GM18868 (cell line): ENCODE results near the gene TPST2.
"Not testable (repeated sequence)": the region's sequence is repeated elsewhere in the genome, so short reads cannot be mapped to it uniquely, and the experiment has no call there.

Experiments
- ATAC-seq: cut with Tn5 transposase; IDR thresholded peaks from one replicate; pipeline ENCODE4 v1.9.1; 2021; ENCODE audit warnings: mild to moderate bottlenecking, moderate library complexity; ENCODE audit not compliant: unreplicated experiment

TPST2 gene

DNA sequence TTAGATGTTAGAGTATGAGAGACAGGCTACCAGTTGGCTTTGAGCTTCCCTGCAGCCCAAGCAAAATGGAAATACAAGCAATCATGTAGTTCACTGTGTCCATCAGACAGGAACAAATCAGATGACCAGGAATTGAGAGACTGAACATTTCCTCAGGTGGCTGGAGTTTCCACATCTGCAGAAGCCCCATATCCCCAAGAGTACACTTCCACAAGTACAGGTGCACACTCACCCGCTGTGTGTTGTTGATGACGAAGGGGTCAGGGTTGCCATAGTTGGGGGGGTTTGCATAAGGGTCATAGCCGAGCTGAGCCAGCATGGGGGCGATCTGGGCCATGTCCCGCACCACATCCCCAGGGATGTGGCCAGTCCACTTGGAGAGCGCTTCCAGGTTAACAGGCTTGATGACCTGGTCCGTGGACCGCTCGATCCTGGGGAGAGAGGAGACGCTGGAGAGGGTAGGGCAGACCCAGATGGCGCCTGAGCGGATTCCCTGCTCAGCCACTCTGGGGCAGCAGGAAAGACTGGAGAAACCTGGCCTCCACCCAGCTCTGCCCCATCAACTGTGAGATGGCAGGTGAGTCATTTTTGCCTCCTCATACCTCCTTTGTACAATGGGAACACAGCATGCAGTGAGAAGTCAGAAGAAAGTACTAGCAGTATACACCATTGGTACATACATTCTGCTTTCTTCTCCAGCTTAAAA lies 53.7 kb downstream of the TPST2 start:
- ATAC-seq, result no peak

GRCh38 chr22:26535603-26535908 lies 54.4 kb downstream of the TPST2 start:
- ATAC-seq, result no peak

DNA sequence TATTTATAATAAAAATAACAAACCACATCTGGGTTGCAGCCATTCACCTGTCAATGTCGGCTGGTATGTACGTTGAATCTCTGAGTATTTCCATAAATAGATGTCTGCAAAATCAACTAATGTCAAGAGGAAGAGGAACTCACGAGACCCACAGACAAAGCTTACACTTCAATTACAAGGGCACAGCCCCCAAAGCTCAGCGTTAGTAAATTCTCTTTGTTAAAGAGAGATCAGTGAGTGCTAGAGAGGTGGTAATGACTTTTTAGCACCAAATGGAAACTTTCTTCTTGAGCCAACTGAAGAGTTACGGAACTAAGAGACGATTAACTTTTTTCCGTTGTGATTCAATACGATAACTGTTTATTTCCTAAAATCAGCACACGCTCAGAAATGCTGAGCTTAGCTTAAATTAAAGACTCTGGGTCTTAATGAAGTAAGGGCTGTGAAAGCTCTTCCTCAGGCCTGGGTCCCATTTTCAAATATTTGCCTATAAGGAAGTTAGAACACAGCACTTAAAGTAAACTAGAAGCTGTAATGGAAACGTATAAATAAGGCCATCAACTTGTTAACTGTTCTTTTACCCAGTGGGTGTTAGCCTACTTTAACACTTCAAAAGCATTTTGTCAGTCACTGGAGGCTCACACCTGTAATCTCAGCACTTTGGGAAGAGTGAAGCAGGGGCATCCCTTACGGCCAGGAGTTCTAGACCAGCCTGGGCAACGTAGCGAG lies 54.9 kb downstream of the TPST2 start:
- no peak for ATAC-seq

- ATAC-seq, result no peak
These were observed 55.6 kb downstream of the TPST2 start for GRCh38 chr22:26534171-26534855.

DNA sequence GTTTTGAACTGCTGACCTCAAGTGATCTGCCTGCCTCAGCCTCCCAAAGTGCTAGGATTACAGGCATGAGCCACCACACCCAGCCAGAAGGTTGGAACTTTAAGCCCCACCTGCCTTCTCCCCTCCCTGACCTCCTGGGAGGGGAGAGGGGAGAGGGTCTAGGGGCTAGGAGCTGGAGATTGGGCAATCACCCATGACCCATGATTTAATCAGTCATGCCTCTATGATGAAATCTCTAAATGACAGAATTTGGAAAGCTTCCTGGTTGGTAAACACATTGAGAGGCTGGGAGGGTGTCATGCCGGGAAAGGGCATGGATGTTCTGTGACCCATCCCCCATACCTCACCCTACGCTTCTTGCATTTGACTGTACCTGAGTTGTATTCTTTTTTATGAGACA lies 60.6 kb downstream of the TPST2 start:
- ATAC-seq, result no peak

GRCh38 chr22:26528518-26528917 lies 61.4 kb downstream of the TPST2 start:
- not testable (repeated sequence) for ATAC-seq

- ATAC-seq, result no peak
These were observed 62.1 kb downstream of the TPST2 start for GRCh38 chr22:26527574-26528465.

- no peak for ATAC-seq
These were observed 62.8 kb downstream of the TPST2 start for GRCh38 chr22:26527167-26527566.

DNA sequence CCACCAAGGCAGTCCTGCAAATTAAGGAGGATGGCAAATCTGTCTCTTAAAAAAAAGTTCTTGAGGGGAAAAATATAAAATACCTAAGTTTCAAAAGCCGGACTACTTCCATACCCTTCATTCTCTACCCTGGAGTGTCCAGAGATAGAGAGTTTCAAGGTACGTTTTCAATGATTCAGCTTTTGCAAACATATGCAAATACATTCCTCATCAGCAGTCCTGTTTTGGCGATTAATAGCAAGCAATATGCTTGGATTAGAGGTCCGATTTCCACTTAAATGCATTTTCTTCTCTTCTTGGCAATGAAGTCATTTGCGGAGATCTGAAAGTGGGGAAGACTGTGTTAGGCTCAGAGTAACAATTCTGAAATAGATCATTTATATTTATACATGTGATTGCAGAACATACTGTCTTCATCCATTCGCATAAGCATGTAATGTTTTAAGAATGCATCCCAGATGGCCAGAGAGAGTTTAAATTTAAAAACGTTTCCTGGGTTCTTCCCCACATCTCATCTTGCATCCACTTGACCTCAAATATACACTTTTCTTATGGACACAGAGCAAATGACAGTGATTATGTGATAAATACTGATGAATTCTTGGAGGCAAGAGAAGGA lies 63.9 kb downstream of the TPST2 start:
- ATAC-seq, result no peak

GRCh38 chr22:26524870-26525269 lies 65.1 kb downstream of the TPST2 start:
- no peak for ATAC-seq

DNA sequence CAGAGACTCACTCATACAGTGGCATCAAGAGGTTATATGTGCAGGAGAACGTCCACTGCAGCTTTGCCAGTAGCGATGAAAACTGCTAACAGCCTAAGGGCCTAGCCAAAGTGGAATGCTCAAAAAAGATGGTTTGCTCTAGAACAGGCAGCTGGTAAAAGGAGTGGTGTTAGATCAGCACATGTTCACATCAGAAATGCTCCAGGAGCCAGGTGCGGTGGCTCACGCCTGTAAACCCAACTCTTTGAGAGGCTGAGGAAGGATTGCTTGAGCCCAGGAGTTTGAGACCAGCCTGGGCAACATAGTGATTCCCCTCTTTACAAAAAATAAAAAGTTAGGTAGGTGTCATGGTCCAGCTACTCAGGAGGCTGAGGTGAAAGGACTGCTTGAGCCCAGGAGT lies 67.3 kb downstream of the TPST2 start:
- ATAC-seq, result no peak

- ATAC-seq, result no peak
These were observed 67.9 kb downstream of the TPST2 start for GRCh38 chr22:26522012-26522411.

DNA sequence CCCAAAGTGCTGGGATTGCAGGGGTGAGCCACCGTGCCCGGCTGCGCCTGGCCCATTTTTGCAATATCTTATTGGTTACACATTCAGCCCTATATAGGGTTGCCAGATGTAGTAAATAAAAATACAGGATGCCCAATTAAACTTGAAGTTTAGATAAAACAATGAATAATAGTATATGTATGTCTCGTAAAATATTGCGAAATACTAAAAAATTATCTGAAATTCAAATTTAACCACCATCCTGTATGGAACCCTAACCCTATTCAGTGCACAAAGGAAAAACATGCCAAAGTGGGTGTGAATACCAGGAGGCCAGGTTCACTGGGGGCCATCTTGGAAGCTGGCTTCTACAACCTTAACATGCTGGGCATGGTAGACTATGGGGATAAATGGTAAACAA lies 72.5 kb downstream of the TPST2 start:
- no peak for ATAC-seq

- ATAC-seq, result no peak
These were observed 73.4 kb downstream of the TPST2 start for GRCh38 chr22:26516503-26516902.

DNA sequence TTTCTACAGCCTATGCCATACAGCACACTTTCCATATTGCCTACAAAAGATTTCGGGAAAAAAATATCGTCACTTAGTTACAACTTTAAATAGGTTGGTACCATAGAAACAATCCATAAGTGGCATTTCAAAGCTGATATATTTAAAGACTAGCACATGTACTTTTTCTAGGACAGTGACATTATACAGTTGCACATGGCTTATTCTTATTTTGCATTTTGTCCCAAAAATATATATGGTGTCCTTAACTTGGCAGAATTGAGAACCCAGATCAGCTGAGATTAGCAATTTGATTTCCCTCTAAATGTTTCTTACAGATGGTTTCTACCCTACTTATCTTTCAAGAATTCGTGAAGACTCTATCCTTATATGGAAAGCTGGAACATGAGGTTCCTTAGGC lies 74.0 kb downstream of the TPST2 start:
- ATAC-seq, result no peak

DNA sequence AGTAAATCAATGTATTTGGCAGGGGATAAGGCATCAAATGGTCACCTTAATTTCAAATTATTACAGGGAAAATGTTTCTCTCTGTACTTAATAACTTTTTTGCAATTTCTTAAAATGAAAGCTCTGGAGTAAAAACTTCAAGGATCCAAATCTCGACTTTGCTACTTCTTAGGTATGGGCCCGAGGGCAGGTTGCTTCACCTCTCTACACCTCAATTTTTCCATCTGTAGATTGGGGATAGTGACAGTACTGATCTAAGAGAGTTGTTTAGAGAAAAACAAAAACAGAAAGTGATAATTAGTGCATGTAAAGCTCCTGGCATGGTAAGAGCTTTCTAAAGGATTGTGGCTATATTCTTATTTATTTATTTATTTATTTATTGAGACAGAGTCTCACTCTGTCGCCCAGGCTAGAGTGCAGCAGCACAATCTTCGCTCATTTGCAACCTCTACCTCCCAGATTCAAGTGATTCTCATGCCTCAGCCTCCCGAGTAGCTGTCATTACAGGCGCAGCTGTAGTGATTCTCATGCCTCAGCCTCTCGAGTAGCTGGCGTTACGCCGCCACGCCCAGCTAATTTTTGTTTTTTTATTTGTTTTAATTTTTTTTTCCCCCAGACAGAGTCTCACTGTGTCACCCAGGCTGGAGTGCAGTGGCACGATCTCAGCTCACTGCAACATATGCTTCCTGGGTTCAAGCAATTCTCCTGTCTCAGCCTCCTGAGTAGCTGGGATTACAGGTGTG lies 75.3 kb downstream of the TPST2 start:
- no peak for ATAC-seq

- ATAC-seq, result no peak
These were observed 76.1 kb downstream of the TPST2 start for GRCh38 chr22:26513838-26514237.

DNA sequence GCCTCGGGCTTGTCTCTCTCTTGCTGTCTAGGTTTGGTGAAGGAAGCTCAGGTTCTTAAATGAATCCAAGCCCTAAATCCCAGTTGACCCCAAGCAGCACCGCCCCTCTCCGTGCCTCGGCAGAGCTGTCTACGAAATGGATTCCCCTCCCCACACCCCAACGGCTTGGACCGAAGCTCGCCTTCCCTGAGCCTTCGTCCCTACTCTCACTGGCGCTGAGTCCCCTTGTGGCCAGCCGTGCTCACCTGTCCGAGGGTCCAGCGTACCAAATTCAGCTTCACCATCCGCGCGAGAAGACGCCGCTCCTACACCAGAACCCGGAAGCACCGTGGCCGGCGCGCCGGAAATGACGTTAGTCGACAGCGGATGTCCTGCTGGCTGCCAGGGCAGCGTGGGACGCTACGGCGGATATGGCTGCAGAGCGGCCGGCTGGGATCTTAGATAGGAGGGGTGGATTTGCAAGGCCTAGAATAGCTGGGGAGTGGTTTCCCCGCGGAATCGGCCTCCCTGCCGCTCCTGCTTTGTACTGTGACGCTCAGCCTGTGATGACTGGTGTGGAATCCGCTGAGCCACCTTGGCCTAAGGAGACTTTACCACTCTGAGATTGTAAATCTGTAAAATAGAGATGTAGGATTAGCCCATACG lies 77.7 kb downstream of the TPST2 start, which contains the start of gene TFIP11:
TSS of gene TFIP11 (minus strand) at position 325 of the 645 bp plus-strand sequence. CDS start 2,201 bp downstream, outside the sequence.
- ATAC-seq, result peak; percentile 86

DNA sequence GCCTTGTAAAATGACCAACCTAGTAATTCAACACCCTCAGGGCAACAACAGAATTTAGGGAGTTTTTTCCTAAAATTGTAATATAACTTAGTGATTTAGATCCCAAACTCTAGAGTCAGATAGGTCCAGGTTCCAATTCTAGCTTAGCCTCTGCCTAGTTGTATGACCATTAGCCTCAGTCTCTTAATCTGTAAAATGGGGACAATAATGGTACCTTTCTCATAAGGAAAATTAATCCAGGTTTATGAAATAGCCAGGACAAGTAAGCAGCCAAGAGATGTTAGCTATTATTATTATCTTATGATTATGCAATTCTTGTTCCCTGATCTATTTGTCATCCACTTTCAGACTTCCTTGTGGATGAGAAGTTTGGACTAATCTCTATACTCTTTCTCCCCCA lies 81.8 kb downstream of the TPST2 start:
- no peak for ATAC-seq
